GM23248 (cell line): ENCODE data around the gene MAML3. TPM values are rescaled to one million over a fixed set of nuclear protein-coding genes. Genes with fewer than 3 reads are reported as not detected.

ENCODE experiments used
- DNase-seq: peaks from one replicate; pipeline ENCODE4 v3.0.0-alpha.2; 2015
- H2AFZ ChIP-seq: fragments of 200-600 bp; sonication (generic); 2 replicates; pipeline ENCODE4 v1.6.1; 2016; ENCODE audit warnings: antibody characterized with exemption
- H3F3A ChIP-seq: fragments of 200-600 bp; sonication (generic); 2 replicates; pipeline ENCODE4 v1.6.1; 2016; ENCODE audit warnings: mild to moderate bottlenecking, antibody characterized with exemption, mixed run types; ENCODE audit not compliant: insufficient read depth
- H3K27ac ChIP-seq: fragments of 200-600 bp; sonication (generic); 2 replicates; pipeline ENCODE4 v1.5.1; 2016; ENCODE audit warnings: mild to moderate bottlenecking
- H3K27me3 ChIP-seq: fragments of 200-600 bp; sonication (generic); replicated peaks from 2 replicates; pipeline ENCODE4 v1.6.1; 2016; ENCODE audit warnings: mild to moderate bottlenecking; ENCODE audit not compliant: insufficient read depth
- H3K36me3 ChIP-seq: fragments of 200-600 bp; sonication (generic); 2 replicates; pipeline ENCODE4 v1.6.1; 2016; ENCODE audit warnings: low read depth, mild to moderate bottlenecking
- H3K4me1 ChIP-seq: fragments of 200-600 bp; sonication (generic); 2 replicates; pipeline ENCODE4 v1.6.1; 2016; ENCODE audit warnings: mild to moderate bottlenecking; ENCODE audit not compliant: insufficient read depth
- H3K4me2 ChIP-seq: fragments of 200-600 bp; sonication (generic); one replicate; pipeline ENCODE4 v1.6.1; 2016; ENCODE audit warnings: mild to moderate bottlenecking; ENCODE audit not compliant: unreplicated experiment
- H3K4me3 ChIP-seq: fragments of 200-600 bp; sonication (generic); 2 replicates; pipeline ENCODE4 v1.5.1; 2016; ENCODE audit warnings: mild to moderate bottlenecking
- H3K79me2 ChIP-seq: fragments of 200-600 bp; sonication (generic); 2 replicates; pipeline ENCODE4 v1.6.1; 2016; ENCODE audit warnings: mild to moderate bottlenecking; ENCODE audit not compliant: insufficient read depth
- H3K9ac ChIP-seq: fragments of 200-600 bp; sonication (generic); 2 replicates; pipeline ENCODE4 v1.6.1; 2016; ENCODE audit warnings: mild to moderate bottlenecking
- H3K9me2 ChIP-seq: fragments of 200-600 bp; sonication (generic); 2 replicates; pipeline ENCODE4 v1.6.1; 2016; ENCODE audit warnings: mixed run types, mild to moderate bottlenecking, moderate library complexity; ENCODE audit not compliant: insufficient read depth
- H3K9me3 ChIP-seq: fragments of 200-600 bp; sonication (generic); one replicate; pipeline ENCODE4 v1.6.1; 2017; ENCODE audit warnings: low read depth
- H4K20me1 ChIP-seq: fragments of 200-600 bp; sonication (generic); 2 replicates; pipeline ENCODE4 v1.6.0; 2016; ENCODE audit not compliant: insufficient read depth
- EZH2 ChIP-seq: fragments of 200-600 bp; sonication (generic); IDR thresholded peaks from 2 replicates; pipeline ENCODE4 v1.6.1; 2018; ENCODE audit warnings: antibody characterized with exemption, mild to moderate bottlenecking; ENCODE audit not compliant: insufficient read depth, poor library complexity, severe bottlenecking
- EZH2phosphoT487 ChIP-seq: fragments of 200-600 bp; sonication (generic); IDR thresholded peaks from 2 replicates; pipeline ENCODE4 v1.6.1; 2018; ENCODE audit warnings: antibody characterized with exemption, moderate library complexity, mild to moderate bottlenecking, low read depth; ENCODE audit not compliant: insufficient read depth
- WGBS, 2 experiments: methylation state at CpG; one replicate each; pipeline ENCODE4 v1.1.6; 2015 to 2017; ENCODE audit warnings: low lambda C conversion rate in 2 of 2, low coverage in 1 of 2; ENCODE audit errors: missing lambda C conversion rate in 2 of 2; 5-methylcytosine and 5-hydroxymethylcytosine counted together
- in situ Hi-C: fragments of 300-500 bp; cut with MboI; formaldehyde crosslinking; loops from 2 replicates; pipeline ENCODE4 v1.15.0; 2020
- polyA plus RNA-seq: library from polyadenylated mRNA; unstranded; fragments of >200 nt; fragmentation: Nextera tagmentation; extraction: Ambion mirVana; gene quantifications from 2 replicates; pipeline ENCODE4 v1.2.1, GENCODE V29; 2016
- total RNA-seq: library from RNA; depleted of rRNA; stranded (reverse); fragments of >200 nt; shearing (Covaris generic); gene quantifications from 2 replicates; pipeline ENCODE4 v1.2.3, GENCODE V29; 2014

Gene MAML3
- total and polyA plus RNA-seq, 2 experiments from 2014 or later, result 0.96 to 1.5 TPM

DNA sequence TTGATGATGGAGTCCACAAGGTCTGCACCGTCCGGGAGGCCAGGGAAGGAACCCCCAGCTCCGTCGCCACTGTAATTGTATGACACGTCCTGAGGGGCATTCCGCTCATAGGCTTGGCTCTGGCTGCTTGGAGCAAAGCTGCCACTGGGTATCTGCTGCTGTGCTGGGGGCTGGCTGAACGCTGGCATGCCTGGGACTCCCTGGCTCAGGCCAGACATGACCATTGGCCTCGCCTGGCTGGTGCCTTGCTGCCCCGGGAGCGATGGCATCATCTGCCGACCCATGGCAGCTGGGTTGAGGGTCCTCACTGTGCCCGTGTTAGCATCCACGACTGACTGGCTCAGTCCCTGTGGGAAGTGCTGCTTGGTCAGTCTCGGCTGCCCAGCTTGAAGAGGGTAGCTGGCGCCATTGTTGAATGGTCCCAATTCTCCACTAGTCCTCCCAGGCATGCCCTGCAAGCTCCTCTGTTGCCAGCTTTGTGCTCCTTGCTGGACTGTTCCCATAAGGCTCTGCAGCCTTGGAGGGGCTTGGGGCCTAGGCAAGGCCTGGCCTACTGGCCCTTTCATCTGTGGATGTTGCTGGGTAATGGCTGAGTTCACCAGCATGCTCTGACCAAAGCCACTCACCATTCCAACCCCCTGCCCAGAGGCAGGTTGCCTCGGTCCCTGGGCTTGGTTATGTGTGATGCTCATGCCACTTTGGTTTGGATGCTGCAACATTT lies 434.4 kb downstream of the MAML3 start:
- Histone ChIP-seq H2AFZ (no peak overlapping the region), H3K36me3 (no peaks in the 10 kb centered on the region), H3F3A (no peaks in the 10 kb centered on the region), H3K9ac (no peak overlapping the region), H3K27me3 (no peaks in the 10 kb centered on the region), H3K27ac (no peak overlapping the region), H4K20me1 (no peaks in the 10 kb centered on the region), H3K9me2 (no peaks in the 10 kb centered on the region), H3K4me3 (no peak overlapping the region), H3K4me1 (no peaks in the 10 kb centered on the region), H3K4me2 (no peak overlapping the region), H3K79me2 (no peaks in the 10 kb centered on the region), H3K9me3 (no peaks in the 10 kb centered on the region)
- DNase-seq, result no peak
- 85 to 86% methylated on average over 14 to 16 of the region's 16 CpGs for WGBS, 2 experiments
- in situ Hi-C loops, result no loop called here
- no peak for TF ChIP-seq EZH2phosphoT487
- no peak for TF ChIP-seq EZH2

DNA sequence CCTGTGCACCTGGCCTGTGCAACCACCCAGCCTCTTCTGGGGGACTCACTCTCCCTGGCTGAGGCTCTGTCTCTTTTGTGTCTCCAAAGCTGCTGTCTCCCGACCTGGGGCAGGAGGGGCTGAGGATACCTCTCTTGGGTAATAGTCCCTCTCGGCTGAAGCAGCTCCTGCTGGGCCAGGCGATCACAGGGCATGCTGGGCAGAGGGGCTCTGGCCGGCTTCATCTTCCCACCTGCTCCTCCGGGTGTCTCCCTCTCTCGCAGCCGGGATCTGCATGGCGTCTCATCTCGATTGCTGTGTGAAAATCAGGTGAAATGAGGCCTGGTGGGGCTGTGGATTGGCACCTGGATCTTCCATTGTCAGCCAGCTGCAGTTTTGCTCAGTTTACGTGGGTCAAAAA lies 435.2 kb downstream of the MAML3 start:
- no peaks in the 10 kb centered on the region for H3K9me2 ChIP-seq
- H3F3A ChIP-seq, result no peaks in the 10 kb centered on the region
- H3K4me1 ChIP-seq, result no peaks in the 10 kb centered on the region
- H3K36me3 ChIP-seq, result no peaks in the 10 kb centered on the region
- no peaks in the 10 kb centered on the region for H4K20me1 ChIP-seq
- no peaks in the 10 kb centered on the region for H3K27me3 ChIP-seq
- no peak overlapping the region for H3K27ac ChIP-seq
- H2AFZ ChIP-seq, result no peak overlapping the region
- in situ Hi-C loops, result no loop called here
- 88% methylated on average over 9 to 10 of the region's 10 CpGs for WGBS, 2 experiments
- no peak overlapping the region for H3K9ac ChIP-seq
- H3K79me2 ChIP-seq, result no peaks in the 10 kb centered on the region
- no peak overlapping the region for H3K4me2 ChIP-seq
- no peaks in the 10 kb centered on the region for H3K9me3 ChIP-seq
- no peak overlapping the region for H3K4me3 ChIP-seq
- TF ChIP-seq EZH2phosphoT487 (no peak), EZH2 (no peak)
- DNase-seq, result no peak

DNA sequence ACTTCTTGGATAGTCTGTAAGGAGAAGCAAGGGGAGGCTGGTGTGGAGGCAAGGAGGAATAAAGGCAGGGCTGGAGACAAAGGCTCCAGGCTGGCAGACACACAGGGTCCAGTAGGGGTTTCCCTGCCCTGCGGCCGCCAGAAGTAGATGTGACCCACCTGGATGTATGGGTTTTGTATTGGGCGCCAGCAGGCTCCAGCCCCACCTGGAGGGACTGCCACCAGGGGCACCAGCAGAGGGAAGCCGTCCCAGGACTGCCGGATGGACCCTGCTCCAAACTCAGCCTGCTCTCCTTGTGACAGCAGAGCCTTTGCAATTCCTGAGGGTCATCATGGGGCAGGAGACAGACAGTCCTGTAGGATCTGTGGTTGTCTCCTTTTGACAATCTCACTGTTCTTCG lies 435.6 kb downstream of the MAML3 start:
- Histone ChIP-seq H3K79me2 (no peaks in the 10 kb centered on the region), H3K9me2 (no peaks in the 10 kb centered on the region), H3K9ac (no peak overlapping the region), H2AFZ (no peak overlapping the region), H3K36me3 (no peaks in the 10 kb centered on the region), H3K27me3 (no peaks in the 10 kb centered on the region), H3K27ac (no peak overlapping the region), H3K9me3 (no peaks in the 10 kb centered on the region), H3K4me3 (no peak overlapping the region), H3K4me1 (no peaks in the 10 kb centered on the region), H3F3A (no peaks in the 10 kb centered on the region), H3K4me2 (no peak overlapping the region), H4K20me1 (no peaks in the 10 kb centered on the region)
- TF ChIP-seq EZH2phosphoT487 (no peak), EZH2 (no peak)
- DNase-seq, result no peak
- in situ Hi-C loops, result no loop called here
- 88 to 91% methylated on average over 6 of the region's 6 CpGs for WGBS, 2 experiments

DNA sequence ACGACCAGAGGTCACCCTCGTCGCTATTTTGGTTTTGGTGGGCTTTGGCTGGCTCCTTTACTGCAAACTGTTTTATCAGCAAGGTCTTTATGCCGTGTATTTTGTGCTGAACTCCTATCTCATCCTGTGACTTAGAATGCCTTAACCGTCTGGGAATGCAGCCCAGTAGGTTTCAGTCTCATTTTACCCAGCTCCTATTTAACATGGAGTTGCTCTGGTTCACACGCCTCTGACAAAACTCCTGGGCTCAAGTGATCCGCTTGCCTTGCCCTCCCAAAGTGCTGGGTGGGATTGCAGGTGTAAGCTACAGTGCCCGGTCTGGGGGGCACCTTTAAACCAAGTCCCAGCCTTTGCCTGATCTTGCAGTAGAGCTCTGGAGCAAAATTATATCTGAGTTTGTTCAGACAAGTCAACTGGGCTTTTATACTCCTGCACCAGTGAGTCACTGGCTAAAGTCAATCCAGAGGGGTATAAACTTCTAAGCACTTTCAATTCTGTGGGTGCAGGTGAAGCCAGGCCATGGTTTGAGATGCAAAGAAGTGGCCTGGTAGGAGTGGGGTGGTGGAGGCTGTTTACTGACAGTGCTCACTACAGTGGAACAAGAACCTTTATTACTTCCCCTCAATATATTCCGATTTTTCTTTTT lies 438.1 kb downstream of the MAML3 start:
- 86 to 90% methylated on average over 9 of the region's 9 CpGs for WGBS, 2 experiments
- Histone ChIP-seq H3K36me3 (no peaks in the 10 kb centered on the region), H3F3A (no peaks in the 10 kb centered on the region), H3K4me2 (no peak overlapping the region), H3K9me2 (no peaks in the 10 kb centered on the region), H3K4me1 (no peaks in the 10 kb centered on the region), H2AFZ (no peak overlapping the region), H3K9ac (no peak overlapping the region), H4K20me1 (no peaks in the 10 kb centered on the region), H3K27ac (no peak overlapping the region), H3K27me3 (no peaks in the 10 kb centered on the region), H3K79me2 (no peaks in the 10 kb centered on the region), H3K9me3 (no peaks in the 10 kb centered on the region), H3K4me3 (no peak overlapping the region)
- no peak for TF ChIP-seq EZH2phosphoT487
- in situ Hi-C loops, result no loop called here
- DNase-seq, result no peak
